GM18909 (cell line): ENCODE measurements around the gene PACSIN1.
"Not testable (repeated sequence)": the region's sequence is repeated elsewhere in the genome, so short reads cannot be mapped to it uniquely, and the experiment has no call there.

ENCODE experiments used
- ATAC-seq: cut with Tn5 transposase; IDR thresholded peaks from one replicate; pipeline ENCODE4 v1.9.1; 2021; ENCODE audit warnings: mild to moderate bottlenecking; ENCODE audit not compliant: unreplicated experiment, poor library complexity

Gene PACSIN1

DNA sequence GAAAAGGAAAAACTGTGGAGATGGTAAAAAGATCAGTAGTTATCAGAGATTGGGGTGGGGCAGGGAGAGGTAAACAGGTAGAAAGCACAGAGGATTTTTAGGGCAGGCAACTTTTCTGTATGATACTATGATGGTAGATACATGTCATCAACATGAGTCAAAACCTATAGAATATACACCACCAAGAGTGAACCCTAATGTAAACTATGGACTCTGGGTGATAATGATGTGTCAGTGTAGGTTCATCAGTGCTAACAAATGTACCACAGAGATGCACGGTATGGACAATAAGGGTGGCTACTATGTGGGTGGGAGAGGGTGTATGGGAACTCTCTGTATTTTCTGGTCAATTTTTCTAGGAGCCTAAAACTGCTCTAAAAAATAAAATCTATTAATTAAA, 18.5 kb downstream of the PACSIN1 start:
- ATAC-seq = no peak

- ATAC-seq = no peak
Measured at GRCh38 chr6:34484899-34485298, 19.0 kb downstream of the PACSIN1 start.

- ATAC-seq = no peak
Measured at GRCh38 chr6:34485321-34486060, 19.6 kb downstream of the PACSIN1 start.

DNA sequence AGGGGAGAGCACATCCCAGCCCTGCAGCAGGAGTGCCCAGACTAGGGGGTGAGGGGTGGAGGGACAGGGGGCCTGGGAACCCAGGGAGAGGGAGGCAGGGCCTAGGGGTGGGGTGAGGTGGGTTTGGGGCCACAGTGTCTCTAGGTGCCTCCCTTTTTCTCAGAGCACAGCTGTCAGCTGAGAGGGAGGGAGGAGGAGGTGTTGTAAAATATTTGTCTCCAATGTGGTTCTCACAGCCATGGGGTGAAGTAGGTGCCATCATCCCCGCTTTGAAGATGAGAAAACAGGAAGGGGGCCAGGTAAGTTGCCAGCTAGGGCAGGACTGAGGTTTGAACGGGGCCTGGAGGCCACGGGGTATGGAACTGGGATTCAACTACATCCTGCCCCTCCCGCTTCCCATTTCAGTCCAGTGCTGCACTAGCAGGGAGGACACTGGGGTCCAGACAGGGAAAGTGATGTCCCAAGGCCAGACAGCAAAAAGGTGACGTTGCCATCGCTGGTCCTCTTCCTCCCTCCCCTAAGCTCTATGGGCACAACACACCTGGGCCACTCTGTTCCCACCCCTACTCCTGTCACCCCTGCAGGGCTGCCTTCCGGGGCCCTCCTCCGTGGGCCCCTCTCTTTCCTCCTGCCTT, 20.3 kb downstream of the PACSIN1 start:
- no peak for ATAC-seq

DNA sequence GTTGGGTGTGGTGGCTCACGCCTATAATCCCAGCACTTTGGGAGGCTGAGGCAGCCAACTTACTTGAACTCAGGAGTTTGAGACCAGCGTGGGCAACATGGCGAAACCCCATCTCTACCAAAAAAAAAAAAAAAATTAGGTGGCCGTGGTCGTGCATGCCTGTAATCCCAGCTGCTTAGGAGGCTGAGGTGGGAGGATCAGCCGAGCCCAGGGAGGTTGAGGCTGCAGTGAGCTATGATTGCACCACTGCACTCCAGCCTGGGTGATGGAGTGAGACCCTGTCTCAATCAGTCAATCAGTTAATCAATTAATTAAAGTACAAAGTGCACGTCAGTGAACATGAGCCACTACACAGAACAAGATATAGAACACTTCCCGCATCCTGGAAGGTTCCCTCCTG, 21.0 kb downstream of the PACSIN1 start:
- not testable (repeated sequence) for ATAC-seq

DNA sequence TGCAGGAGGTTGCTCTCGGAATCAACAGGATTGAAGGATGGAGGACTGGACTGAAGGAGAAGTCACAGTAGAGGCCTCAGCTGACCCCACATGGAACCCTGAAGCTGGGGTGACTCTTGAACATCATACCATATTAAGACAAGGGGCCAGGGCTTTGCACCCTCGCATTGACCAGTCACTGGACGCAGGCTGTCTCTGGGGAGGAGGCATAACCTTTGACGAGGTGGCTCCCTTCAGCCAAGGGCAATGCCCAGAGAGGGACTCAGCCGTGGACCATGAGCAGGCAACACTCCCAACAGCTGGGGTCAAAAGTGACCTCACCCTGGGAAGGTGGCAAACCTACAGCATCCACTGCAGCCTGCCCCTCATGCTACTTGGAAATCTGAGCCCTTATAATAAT, 21.7 kb downstream of the PACSIN1 start:
- no peak for ATAC-seq

- ATAC-seq = no peak
Measured at GRCh38 chr6:34489207-34489805, 23.4 kb downstream of the PACSIN1 start.

DNA sequence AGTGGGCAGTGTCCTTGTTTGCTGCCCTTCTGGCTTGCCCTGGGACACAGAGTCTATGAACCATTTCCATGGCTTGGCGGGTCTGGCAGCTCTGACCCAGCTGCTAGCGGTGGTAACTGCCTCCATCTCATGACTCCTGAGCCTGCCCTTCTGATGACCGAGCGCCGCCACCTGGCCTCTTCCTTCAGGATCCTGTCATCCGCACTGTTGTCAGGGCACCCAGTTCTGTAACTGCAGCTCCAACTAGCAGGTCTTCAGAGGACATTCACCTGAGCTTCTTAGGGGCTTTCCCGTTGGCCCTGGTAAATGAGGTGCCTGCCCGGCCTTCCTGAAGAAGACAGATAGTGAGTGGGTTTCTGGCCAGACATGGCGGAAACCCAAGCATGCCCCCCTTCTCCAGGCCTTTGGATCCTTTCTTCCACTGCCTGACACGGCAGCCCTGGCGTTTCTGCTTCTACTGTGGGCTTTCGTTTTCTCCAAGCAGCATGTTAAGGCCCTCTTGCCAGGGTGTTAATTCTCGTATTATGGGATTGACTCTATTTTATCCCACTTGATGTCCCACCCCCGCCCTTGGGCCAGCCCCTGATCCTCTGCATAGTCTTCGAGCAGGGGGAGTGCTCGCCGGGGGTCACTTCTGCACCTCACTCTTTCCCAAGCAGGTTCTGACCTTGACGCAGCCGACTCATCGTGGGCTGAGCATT, 24.7 kb downstream of the PACSIN1 start:
- ATAC-seq = no peak

GRCh38 chr6:34491091-34491430, 25.2 kb downstream of the PACSIN1 start:
- ATAC-seq = no peak

GRCh38 chr6:34493344-34493743, 27.5 kb downstream of the PACSIN1 start:
- no peak for ATAC-seq

DNA sequence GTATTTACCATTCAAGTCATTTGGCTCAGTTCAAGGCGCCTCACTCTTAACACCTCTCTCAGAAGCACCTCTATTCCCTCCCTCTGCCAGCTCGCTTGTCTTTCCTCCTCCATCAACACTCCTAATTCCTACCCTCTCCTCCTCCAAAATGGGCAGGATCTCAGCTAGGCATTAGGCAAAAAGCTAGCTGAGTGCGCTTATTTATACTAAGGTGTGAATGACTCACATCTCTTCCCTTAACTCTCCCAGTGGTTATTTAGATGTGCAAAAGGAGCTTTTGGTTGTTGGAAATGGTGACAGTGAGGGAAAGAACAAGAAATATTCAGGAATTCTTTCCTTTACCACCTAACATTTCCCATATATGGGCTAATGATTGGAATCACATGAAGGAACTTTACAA, 29.1 kb downstream of the PACSIN1 start:
- ATAC-seq = no peak

- no peak for ATAC-seq
Measured at GRCh38 chr6:34496103-34496685, 30.3 kb downstream of the PACSIN1 start.

DNA sequence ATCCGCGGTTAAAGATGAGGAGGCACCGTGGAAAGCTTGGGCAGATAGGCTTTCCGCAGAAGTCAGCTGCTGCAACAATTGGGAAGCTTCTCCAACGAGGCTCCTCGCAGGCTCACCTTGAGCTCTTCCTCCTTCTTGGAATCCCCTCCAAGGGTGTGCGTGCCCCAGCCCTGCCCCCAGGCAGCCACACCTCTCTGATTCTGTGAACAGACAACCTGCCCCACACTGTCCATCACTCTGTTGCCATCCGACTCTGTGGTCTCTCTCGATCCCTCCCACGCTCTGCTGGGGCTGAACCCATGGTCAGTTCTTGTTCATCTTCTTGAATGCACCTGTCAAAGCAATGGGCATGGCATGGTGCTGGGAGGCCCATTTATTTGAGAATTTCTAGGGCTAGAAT, 31.5 kb downstream of the PACSIN1 start:
- ATAC-seq = no peak

GRCh38 chr6:34506718-34507117, 40.8 kb downstream of the PACSIN1 start:
- ATAC-seq = no peak

DNA sequence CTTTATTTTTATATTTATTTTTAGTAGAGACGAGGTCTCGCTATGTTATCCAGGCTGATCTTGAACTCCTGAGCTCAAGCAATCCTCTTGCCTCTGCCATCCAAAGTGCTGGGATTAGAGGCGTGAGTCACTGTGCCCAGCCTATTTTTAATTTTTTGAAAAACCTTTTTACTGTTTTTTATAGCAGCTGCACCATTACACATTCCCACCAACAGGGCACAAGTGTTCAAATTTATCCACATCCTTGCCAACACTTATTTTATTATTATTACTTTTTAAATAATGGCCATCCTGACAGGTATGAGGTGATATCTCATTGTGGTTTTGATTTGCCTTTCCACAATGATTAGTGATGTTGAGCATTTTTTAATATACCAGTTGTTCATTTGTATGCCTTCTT, 42.5 kb downstream of the PACSIN1 start:
- ATAC-seq = no peak

GRCh38 chr6:34509782-34510181, 43.9 kb downstream of the PACSIN1 start:
- ATAC-seq = no peak

DNA sequence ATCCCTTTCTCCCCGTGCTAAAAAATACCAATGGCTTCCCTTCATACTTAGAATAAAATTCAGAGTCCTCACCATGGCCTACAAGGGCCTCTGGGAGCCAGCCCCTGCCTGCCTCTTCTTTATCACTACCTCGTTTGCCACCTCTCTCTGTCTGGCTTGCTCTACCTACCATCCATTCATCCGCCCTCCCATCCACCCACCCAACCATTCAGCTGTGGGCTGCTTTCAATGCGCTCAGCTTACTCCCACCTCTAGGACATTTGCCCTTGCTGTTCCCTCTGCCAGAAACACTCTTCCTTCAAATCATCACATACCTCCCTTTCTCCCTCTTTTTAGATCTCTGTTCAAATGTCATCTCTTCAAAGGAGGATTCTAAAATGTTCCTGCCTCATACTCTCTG, 44.4 kb downstream of the PACSIN1 start:
- no peak for ATAC-seq

- ATAC-seq = no peak
Measured at GRCh38 chr6:34511214-34511914, 45.5 kb downstream of the PACSIN1 start.

DNA sequence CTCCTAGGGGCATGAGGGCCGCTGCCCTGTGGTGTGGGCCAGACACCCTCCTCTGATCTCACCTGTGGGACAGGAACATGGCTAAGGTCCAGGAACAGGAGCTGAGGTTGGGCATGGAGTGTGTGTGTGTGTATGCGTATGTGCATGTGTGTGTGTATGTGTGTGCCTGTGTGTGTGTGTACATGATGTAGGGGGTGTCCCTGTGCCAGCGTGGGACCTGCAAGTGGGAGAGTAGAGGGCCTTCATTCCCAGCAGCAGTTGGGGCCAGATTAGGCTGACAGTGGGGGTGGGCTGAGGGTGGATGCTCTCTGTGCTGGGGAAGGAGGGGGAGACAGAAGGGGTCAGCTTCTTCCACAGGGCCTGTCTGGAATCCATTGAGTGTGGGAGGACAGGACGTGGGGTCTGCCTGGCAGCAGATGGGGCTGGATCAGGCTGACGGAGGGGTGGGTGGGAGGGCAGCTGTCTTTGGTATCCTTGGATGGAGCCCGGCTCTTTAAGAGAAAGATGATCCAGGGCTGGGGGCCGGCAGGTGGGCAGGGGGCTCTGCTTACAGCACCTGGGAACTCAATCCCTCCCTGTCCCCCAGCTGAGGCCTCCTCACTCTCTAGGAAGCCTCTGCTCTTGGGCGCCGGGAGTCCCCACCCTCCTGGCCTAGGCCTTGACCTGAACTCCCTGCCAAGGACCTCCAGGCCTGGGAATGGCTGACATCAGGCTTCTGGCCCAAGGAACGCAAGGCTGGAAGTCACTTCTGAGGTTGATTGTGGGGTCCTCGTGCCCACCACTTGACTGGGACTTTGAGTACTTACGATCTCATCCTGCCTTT, 46.2 kb downstream of the PACSIN1 start:
- no peak for ATAC-seq

DNA sequence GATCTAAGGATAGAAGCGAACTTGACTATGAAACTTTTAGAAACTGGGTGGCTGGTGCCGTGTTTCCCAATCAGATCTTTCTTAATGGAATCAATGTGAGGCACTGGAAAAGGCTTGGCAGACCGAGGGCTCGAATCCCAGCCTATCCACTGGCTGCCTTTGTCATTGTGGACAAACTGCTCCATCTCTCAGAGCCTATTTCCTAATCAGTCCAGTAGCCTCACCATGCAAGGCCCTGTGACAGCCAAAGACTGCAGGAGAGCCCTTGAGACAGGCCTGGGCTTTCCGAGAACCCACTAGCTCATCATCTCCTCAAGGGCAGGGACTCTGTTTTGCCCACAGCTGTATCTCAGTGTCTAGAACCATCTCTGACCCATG, 46.9 kb downstream of the PACSIN1 start:
- ATAC-seq = no peak
